ENCODE data around the gene CNOT4.
"Not testable (repeated sequence)": the region's sequence is repeated elsewhere in the genome, so short reads cannot be mapped to it uniquely, and the experiment has no call there.

CNOT4 gene

DNA sequence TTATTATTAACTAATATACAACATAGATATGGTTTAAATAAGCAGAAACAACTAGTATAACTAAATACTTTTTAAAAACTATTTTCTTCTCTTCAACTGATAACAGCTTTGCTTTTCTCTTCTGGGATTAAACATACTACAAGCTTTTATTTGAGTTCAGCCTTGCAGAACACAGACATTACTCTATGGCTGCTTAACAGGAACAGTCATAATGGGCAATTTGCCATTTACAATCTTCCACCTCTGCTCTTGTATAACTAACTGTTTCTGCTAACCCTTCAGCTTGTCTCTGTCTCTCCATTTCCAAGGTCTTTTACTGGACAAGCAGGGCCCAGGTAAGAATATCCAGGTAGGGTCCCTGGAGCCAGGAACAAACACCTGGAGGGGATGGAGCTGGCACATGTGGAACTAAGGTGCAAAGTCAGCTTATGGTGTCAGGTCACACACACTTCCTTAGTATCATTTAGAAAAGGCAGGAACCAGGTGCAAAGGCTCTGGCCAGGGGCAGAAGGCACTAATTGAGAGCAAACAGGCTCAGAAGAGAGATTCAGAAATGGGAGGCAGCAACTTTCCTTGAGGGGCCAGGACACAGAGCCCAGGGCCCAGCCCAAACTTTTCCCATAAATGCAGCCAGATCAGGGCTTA lies 183.1 kb downstream of the CNOT4 start:
- DNase-seq (ENCODE audit: low spot score): no peak

DNA sequence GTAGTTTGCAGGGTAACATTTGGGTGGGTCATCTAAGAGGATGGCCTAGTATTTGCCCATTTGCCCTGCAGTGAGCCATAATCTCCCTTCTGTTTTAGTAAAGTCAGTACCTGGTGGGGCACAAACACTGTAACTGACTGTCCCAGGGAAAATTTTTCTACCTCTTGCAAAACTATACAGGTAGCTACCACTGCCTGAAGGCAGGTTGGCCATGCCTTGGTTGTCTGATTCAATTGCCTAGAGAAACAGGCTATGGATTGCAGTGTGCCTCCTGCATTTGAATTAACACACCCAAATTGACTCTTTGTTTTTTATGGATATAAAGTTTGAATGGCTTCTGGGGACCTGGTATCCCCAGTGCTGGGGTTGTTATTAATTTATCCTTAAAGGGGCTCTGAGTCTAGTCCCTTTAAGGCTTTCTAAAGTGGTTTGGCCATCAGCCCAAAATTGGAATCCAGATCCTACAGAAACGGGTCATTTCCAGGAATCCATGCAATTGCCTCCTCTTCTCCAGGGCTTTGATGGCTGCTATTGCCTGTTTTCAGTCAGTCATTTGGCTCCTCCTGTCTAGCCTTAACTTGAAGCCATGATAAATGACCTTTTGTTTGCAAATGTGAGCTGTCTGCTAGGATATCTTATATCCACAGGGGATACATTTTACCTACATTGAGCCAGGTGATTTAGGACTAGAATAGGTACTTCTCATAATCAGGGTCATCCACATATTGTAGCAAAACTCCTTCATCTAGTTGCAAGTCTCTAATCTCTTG lies 187.1 kb downstream of the CNOT4 start:
- no peak for DNase-seq (ENCODE audit: low spot score)

DNA sequence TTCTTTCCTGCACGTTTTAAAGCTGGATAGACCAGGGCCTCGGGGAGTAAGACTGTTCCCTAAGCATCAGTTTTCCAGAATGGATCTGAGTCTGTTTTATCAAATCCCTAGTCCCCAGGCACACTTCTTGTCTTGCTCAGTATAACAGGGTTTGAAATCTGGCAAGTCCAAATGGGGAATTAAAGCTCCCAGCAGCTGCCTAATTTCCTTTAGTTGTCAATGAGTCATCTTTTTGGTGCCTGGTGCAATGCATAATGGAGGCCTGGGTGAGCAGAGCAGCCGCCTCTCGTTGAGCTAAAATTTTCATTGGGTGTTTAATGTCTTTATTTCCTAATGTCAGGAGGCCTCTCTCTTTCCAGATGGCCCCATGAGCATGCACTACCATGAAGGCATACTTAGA lies 188.3 kb downstream of the CNOT4 start:
- DNase-seq (ENCODE audit: low spot score): no peak

DNA sequence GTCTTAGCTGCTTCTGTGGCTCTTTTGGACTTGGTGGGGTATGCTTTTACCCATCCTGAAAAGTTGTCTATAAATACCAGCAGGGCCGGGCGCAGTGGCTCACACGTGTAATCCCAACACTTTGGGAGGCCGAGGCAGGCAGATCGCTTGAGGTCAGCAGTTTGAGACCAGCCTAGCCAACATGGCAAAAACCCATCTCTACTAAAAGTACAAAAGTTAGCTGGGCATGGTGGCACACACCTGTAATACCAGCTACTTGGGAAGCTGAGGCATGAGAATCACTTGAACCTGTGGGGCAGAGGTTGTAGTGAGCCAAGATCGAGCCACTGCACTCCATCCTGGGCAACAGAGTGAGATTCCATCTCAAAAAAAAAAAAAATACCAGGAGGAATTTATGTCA lies 188.9 kb downstream of the CNOT4 start:
- DNase-seq (ENCODE audit: low spot score): not testable (repeated sequence)

DNA sequence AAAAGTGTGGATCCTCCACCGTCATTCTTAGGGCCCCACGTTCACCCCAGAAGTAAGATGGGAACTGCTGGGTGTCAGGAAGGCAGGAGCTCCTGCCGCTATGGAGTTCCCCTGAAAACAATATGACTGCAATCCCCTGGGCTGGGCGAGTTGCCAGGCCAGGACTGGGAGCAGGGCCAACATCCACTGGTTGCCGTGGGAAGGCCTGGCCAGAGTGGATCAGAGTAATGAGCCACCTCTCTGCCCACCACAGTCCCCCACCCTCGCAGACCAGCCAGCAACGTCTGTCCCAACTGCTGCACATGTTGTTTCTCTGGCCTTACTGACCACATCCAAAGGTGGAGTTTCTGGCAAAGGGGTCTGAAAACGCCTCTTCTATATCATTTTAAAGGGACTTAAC lies 189.6 kb downstream of the CNOT4 start:
- no peak for DNase-seq (ENCODE audit: low spot score)

DNA sequence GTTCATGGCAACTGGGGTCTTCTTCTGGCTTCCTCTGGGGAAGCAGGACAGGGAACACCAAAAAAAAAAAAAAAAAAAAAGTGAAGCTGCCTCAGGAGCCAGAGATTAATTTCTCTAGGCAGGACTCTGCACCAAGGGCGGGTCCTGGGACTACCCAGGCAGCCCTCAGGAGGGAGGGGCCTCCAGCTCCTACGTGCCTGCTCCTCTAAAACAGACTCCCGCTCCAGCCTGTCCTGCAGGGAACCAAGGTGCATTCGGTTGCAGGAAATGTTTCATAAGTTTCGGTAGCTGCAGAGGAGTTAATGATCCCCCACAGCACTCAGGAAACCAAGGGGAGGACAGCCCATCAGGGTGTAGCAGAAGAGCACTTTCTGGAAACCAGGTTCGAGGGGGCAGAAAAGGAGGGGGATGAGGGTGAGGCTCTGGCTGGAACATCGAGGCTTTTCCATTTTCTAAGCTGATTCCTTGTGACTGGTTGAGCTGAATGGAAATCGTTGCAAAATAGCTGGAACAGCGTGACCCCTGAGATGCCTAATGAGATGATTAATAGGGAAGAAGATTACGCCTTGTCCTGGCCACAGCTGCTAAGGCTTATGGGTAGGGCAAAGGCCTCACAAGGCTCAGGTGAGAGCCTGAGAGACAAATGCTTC lies 192.1 kb downstream of the CNOT4 start:
- DNase-seq (ENCODE audit: low spot score): no peak

DNA sequence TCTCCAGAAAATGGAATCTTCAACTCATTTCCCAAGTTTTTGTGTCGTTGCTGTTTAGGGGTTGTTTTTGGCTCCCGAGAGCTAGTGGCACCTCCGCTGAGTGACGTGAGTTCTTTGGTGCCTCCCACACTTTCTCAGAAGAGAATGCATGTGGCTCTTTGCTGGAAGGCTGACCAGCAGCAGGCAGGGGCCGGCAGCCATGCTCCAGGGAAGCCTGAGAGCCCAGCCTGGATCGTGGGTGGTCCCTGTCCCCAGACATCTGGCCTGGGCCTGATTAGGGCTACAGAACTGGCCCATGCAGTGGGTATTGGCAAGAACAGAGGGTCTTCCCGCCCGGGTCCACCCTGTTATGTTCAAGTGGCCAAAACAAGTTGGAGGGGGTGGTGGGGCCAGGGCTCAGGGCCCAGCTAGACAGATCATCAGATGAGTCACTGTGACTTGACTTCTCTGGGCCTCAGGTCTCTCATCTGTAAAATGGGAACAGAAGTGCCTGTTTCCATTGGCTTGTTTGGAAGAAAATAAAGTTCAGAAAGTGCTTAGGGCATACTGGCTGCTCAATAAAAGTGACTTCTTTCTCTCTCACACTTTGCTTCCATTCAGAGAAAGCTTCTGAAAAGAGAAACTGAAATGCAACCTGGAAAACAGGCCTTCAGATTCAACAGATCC lies 193.1 kb downstream of the CNOT4 start:
- DNase-seq (ENCODE audit: low spot score): no peak

DNA sequence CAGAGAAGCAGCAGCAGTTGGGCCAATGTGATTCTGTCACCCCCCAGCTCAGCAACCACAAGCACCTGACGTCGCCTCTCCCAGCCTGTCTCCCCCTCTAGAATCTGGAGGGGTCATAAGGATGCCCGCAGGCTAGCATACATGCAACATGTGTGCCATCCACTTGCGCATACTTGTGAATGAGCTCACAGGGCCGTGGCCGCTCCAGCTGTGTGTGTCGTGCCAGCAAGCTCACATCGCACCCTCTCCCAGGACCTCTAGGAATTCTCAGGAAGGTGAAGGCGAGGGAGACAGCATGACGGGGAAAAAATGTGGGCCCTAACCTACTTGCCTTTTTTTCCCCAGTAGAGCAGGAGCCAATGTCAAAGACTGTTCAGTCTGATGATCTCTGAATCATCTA lies 195.9 kb downstream of the CNOT4 start:
- DNase-seq (ENCODE audit: low spot score): no peak

Measured in activated CD4-positive, alpha-beta T cell treated with anti-CD3 and anti-CD28 coated beads, Interleukin-2, Interleukin-4, amounts not matched to agents 100 ng/mL and 50 ng/mL, durations not matched to agents 16 hours and 8 hours (primary cell).